GM19328 (cell line): ENCODE data around the gene GHDC.
"Not testable (repeated sequence)": the region's sequence is repeated elsewhere in the genome, so short reads cannot be mapped to it uniquely, and the experiment has no call there.

ENCODE experiments used
- ATAC-seq: cut with Tn5 transposase; IDR thresholded peaks from one replicate; pipeline ENCODE4 v1.9.1; 2021; ENCODE audit warnings: mild to moderate bottlenecking, moderate library complexity; ENCODE audit not compliant: unreplicated experiment

GHDC gene

GRCh38 chr17:42193969-42194899 is at the start of gene GHDC:
TSS of gene GHDC (minus strand) at chr17:42194494. CDS start at chr17:42193581, 913 bp downstream.
- ATAC-seq = peak; percentile 87

GRCh38 chr17:42243493-42243982 is 49.2 kb upstream of the GHDC start:
- no peak for ATAC-seq

GRCh38 chr17:42241871-42242270 is 47.6 kb upstream of the GHDC start:
- ATAC-seq = no peak

GRCh38 chr17:42240863-42241262 is 46.6 kb upstream of the GHDC start:
- ATAC-seq = not testable (repeated sequence)

GRCh38 chr17:42240201-42240600 is 45.9 kb upstream of the GHDC start:
- no peak for ATAC-seq

GRCh38 chr17:42239576-42239975 is 45.3 kb upstream of the GHDC start:
- not testable (repeated sequence) for ATAC-seq

GRCh38 chr17:42236760-42237159 is 42.5 kb upstream of the GHDC start:
- ATAC-seq = no peak

GRCh38 chr17:42233994-42234393 is 39.7 kb upstream of the GHDC start:
- ATAC-seq = no peak

GRCh38 chr17:42233156-42233555 is 38.9 kb upstream of the GHDC start:
- no peak for ATAC-seq

GRCh38 chr17:42230225-42230624 is 35.9 kb upstream of the GHDC start:
- ATAC-seq = no peak

GRCh38 chr17:42227849-42228700 is 33.8 kb upstream of the GHDC start:
- ATAC-seq = no peak

- ATAC-seq = no peak
These were observed 31.4 kb upstream of the GHDC start for GRCh38 chr17:42225646-42226045.

- no peak for ATAC-seq
These were observed 30.4 kb upstream of the GHDC start for GRCh38 chr17:42224651-42225050.

GRCh38 chr17:42221886-42222745 is 27.8 kb upstream of the GHDC start:
- ATAC-seq = no peak

- ATAC-seq = not testable (repeated sequence)
These were observed 25.0 kb upstream of the GHDC start for GRCh38 chr17:42219280-42219679.

- ATAC-seq = no peak
These were observed 19.9 kb upstream of the GHDC start for GRCh38 chr17:42214156-42214555.

GRCh38 chr17:42212382-42212781 is 18.1 kb upstream of the GHDC start:
- no peak for ATAC-seq

GRCh38 chr17:42211921-42212341 is 17.6 kb upstream of the GHDC start:
- ATAC-seq = not testable (repeated sequence)

- no peak for ATAC-seq
These were observed 15.8 kb upstream of the GHDC start for GRCh38 chr17:42210046-42210445.

GRCh38 chr17:42206153-42206612 is 11.9 kb upstream of the GHDC start:
- ATAC-seq = not testable (repeated sequence)
